Fibroblast of villous mesenchyme (primary cell): ENCODE measurements around the gene TMEM50A. TPM values are rescaled to one million over a fixed set of nuclear protein-coding genes. Genes with fewer than 3 reads are reported as not detected.
"Not testable (repeated sequence)": the region's sequence is repeated elsewhere in the genome, so short reads cannot be mapped to it uniquely, and the experiment has no call there.

Source experiments
- DNase-seq: peaks from one replicate; pipeline ENCODE4 v3.0.0-alpha.2; 2010; ENCODE audit warnings: low read depth
- H3K4me3 ChIP-seq: 2 replicates; pipeline ENCODE4 v1.5.1; 2011; ENCODE audit warnings: low read depth, mild to moderate bottlenecking, low read length
- total RNA-seq: library from RNA; depleted of rRNA; stranded (reverse); fragments of >200 nt; gene quantifications from 2 replicates; pipeline ENCODE4 v1.2.3, GENCODE V29; 2012
- TF ChIP-seq, protein P1 (sequence below): IDR thresholded peaks from 2 replicates; pipeline ENCODE4 v1.5.1; 2012; ENCODE audit warnings: low read depth, mild to moderate bottlenecking, low read length; ENCODE audit not compliant: insufficient read depth

TMEM50A gene
- 109 and 142 TPM in 2 replicates for total RNA-seq

DNA sequence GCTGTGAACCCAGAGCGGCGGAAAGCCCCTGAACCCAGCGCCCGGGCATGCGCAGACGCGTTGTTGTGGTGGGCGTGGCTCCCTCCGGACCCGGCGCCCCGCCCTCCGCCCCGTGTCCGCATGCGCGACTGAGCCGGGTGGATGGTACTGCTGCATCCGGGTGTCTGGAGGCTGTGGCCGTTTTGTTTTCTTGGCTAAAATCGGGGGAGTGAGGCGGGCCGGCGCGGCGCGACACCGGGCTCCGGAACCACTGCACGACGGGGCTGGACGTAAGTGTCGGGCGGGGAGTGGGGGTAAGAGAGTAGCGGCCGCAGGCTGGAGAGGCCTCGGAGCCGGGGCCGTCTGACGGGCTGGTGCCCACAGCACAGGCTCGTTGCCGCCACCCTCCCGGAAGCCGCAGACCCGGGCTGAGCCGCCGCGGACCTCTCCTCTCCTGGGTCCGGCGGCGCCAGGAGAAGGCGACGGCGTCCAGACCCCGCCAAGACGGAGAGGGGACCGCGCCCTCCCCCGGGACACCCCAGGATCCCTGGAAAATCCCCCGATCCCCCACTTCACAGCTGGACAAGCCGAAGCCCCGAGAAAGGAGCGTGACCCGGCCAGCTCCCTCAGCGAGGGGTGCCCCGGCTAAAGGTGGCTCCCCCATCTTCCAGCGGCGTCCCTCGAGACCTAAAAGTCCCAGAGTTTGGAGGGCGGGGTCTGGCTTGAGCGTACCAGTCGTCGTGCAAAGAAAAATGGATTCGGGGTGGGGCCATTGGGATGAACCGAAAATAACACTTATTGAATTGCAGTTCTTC, at the start of gene TMEM50A:
Gene TMEM50A, plus strand, starts transcription at position 147 of the 794 bp plus-strand sequence. CDS start 2,153 bp downstream, outside the sequence.
- peak within 1 kb of the TSS; percentile 77 for H3K4me3 ChIP-seq
- peak; percentile 86 for DNase-seq
- TF ChIP-seq, protein P1, sequence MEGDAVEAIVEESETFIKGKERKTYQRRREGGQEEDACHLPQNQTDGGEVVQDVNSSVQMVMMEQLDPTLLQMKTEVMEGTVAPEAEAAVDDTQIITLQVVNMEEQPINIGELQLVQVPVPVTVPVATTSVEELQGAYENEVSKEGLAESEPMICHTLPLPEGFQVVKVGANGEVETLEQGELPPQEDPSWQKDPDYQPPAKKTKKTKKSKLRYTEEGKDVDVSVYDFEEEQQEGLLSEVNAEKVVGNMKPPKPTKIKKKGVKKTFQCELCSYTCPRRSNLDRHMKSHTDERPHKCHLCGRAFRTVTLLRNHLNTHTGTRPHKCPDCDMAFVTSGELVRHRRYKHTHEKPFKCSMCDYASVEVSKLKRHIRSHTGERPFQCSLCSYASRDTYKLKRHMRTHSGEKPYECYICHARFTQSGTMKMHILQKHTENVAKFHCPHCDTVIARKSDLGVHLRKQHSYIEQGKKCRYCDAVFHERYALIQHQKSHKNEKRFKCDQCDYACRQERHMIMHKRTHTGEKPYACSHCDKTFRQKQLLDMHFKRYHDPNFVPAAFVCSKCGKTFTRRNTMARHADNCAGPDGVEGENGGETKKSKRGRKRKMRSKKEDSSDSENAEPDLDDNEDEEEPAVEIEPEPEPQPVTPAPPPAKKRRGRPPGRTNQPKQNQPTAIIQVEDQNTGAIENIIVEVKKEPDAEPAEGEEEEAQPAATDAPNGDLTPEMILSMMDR, result no peak

DNA sequence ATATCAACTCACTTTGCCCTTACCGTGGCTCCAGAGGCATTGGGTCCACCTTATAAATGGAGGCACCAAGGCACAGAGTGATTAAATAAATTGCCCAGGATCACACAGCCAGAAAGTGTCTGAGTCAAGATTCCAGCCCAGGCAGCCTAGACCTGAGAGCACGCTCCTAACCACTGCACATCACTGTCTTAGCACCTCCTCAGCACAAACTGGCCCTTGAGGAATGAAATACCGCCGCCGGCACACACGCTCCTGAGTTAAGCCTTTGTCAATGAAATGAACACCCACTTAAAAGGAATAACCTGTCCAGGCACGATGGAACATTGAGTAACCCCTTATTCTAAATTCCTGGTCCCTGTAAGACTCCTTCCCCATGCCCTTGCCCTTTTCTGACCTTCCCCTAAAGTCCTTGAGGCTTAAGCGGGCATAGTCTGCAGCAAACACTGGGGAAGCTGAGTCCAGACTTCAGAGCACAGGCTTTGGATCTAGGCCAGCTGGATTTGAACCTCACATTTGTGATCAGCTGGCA, 49.5 kb upstream of the TMEM50A start:
- not testable (repeated sequence) for H3K4me3 ChIP-seq, DNase-seq

DNA sequence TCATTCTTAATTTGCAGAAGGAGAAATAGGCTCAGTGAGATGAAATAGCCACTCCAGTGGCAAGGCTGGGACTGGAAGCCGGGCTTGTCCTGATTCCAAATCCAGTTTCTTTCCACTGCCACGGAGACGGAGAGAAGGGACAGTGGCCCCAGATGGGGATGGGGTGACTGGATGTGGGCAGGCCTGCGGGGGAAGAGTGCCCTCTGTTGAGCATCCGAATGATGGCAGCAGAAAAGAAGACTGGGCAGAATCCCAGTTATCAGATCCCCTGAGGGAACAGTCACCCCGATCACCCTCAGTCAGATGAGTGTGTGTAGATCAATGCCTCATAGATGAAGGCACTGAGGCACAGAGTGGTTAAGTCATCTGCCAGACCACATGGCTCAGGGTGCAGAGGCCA, 48.1 kb upstream of the TMEM50A start:
- TF ChIP-seq, protein P1, result peak; percentile 7
- not testable (repeated sequence) for DNase-seq, H3K4me3 ChIP-seq

DNA sequence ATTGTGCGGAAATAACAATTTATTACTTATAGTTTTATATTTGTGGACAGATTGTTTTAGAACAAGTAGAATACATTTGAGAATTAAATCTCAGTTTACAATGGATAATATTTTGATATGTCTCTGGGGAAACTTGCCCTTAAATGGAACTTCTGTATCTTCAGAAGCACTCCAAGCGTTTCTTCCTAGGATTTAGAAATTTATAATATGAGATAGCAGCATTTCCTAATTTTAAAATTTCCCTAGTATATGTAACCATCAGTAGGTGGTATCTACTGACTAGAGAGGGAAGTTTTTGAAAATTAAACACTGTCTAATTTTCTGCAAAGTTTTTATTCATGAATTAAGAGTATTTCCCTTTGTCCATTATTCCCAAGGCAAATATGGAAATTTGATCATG, 44.7 kb upstream of the TMEM50A start:
- not testable (repeated sequence) for H3K4me3 ChIP-seq, DNase-seq

DNA sequence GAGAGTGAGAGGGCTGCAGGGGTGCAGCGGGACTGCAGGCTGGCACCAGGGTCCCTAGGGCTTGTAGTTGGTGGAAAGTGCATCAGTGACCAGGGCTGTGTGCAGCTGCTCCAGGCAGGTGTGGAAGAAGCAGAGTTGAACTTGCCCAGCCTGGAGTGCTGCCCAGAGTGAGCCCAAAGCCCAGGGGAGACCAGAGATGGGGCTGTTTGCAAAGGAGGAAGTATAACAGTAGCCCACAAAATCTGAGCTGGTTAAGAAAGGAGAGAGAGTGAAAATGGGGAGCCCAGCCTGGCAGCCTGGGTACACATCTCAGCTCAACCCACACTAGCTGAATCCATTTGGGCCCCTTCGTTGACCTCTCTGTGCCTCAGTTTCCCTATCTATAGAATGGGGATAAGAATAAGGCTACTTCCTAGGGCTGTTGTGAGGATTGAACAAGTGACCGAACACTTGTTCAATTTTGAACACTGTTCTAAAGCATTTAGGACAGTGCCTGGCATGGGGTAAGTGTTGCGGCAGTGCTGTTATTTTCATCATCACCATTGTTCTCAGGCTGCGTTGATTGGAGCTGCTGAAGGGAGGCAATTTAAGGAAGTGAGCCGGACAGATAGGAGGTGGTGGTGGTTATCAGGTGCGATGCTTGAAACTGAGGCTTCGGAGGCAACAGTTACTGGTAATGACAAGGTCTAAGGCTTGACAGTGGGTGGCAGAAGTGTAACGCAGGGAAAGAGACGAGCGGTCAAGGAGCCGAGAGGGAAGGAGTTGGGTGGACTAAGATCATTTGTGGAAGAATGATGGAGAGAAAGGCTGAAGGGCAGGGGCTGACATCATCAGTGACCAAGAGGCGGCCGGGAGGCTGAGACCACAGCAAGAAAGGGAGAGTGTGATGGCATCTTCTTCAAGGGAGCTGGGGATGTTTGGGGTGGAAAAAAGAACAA, 43.0 kb upstream of the TMEM50A start:
- DNase-seq, result peak; percentile 6

DNA sequence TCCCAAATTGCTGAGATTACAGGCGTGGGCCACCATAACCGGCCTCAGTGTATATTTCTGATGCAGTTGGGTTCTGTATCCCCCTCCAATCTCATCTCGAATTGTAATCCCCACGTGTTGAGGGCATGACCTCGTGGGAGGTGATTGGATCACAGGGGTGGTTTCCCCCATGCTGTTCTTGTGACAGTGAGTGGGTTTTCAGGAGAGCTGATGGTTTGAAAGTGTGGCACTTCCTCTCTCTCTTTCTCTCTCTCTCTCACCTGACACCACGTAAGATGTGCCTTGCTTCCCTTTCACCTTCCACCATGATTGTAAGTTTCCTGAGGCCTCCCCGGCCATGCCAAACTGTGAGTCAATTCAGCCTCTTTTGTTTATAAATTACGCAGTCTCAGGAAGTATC, 41.6 kb upstream of the TMEM50A start:
- not testable (repeated sequence) for DNase-seq, H3K4me3 ChIP-seq

More for the DNA sequence above, 43.0 kb upstream of the TMEM50A start:
- not testable (repeated sequence) for H3K4me3 ChIP-seq

DNA sequence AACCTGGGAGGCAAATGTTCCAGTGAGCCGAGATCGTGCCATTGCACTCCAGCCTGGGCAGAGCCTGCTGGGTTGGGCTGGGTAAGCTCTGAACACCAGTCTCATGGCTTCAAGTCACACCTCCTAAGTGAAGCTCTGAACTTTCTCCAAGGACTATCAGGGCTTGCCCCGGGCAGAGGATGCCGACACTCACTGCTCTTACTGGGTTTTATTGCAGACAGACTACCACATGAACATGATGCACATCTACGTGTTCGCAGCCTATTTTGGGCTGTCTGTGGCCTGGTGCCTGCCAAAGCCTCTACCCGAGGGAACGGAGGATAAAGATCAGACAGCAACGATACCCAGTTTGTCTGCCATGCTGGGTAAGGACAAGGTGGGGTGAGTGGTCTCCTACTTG, 37.4 kb upstream of the TMEM50A start:
- not testable (repeated sequence) for DNase-seq, H3K4me3 ChIP-seq

DNA sequence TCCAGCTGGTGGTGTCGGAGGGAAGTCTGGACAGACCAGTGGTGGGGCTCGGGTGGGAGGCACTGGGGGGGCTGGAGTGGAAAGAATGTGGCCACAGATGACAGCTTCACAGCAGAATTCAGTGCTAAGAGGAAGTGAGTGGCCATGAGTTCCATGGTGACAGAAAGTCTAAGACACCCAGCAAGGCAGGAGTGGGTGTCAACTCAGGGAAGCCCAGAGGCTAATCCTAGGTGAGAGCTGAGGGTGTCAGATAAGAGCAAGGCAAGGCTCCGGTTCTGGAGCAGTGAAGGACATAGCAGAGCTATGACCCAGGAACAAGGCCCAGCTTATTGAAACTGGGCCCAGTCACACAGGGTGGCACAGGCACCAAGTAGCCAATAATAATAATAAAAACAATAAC, 35.8 kb upstream of the TMEM50A start:
- not testable (repeated sequence) for H3K4me3 ChIP-seq, DNase-seq

DNA sequence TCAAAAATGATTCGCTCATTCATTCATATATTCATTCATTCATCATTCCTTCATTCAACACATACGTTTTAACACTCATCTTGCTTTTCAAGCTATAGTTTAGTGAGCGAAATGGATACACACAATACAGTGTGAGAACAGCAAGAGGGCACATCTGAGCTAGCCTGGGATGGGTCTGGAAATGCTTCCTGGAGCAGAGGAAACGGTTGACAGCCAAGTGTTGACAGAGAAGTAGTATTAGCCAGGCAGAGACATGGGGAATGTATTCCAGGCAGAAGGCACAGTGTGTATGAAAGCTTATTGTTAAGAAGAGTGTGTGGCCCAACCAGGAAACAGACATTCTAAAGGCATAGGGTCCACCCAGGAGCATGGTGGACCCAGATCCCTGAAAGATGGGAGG, 33.2 kb upstream of the TMEM50A start:
- not testable (repeated sequence) for H3K4me3 ChIP-seq, DNase-seq

DNA sequence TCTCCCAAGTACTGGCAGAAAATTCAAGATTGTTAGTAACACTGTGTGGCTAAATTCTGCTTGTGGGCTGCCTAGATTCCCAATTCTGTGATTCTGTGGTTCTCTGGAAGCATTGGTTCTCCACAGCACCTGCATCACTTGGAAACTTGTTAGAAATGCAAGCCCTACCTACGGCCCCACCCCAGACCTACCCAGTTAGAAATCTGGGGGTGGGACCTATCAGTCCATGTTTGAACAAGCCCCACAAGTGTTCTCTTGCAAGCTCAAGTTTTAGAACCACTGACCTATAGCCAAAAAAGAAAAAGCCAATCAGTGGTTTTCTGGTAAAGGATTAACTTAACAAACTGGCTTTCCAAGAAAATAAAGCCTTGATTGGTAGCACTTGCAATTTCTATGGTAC, 30.0 kb upstream of the TMEM50A start:
- not testable (repeated sequence) for H3K4me3 ChIP-seq, DNase-seq

DNA sequence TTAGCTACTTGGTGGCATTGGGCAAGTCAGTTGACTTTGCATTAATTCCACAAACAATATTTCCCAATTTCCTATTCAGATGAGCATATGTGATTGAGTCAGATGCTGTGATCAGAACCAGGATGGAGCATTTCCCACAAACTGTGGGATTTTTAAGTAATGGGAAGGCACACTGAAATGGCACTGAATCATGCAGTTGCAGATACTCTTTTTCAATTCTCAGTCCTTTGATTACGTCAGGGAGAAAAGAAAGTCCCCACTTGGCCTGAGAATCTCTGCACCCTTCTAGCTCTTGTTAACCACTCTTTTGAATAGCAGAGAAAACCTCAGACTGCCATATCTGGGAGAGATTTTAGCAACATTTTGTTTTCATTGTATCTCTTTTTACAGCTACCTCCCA, 29.0 kb upstream of the TMEM50A start:
- H3K4me3 ChIP-seq, result not testable (repeated sequence)
- DNase-seq, result peak; percentile 51

DNA sequence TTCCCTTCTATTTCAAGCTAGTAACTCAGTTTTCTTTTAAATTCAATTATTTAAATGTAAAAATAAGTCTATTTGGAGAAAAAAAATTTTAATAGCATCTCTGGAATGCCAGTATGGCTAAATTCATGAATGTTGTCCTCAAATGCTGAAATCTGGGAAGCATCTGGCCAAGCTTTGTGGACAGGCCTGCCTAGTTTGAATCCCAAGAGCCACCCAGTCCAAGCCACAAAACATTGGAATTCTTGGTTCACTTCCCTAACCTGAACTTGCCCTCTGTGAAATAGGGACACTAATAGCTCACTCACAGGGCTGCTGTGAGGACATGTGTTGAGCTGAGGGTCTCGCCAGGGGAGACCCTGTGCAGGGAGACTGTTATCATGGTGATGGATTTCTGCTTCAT, 28.6 kb upstream of the TMEM50A start:
- not testable (repeated sequence) for H3K4me3 ChIP-seq
- peak; percentile 14 for DNase-seq

DNA sequence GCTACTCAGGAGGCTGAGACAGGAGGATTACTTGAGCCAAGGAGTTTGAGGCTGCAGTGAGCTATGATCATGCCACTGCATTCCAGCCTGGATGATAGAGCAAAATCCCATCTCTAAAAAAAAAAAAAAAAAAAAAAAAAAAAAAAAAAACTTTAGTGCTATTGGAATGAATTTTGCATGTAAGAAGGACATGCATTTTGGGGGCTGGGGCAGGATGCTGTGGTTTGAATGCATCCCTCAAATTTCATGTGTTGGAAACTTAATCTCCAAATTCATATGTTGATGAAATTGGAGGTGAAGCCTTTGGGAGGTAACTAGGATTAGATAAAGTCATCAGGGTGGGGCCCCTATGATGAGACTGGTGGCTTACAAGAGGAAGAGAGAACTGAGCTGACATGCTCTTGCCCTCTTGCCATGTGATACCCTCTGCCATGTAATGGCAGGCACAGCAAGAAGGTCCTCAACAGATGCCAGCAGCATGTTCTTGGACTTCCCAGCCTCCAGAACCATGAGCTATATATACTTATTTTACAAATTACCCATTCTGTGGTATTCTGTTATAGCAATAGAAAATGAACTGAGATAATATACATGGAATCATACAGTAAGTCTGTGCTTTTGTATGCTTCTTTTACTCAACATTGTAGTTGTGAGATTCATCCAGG, 25.2 kb upstream of the TMEM50A start:
- DNase-seq, H3K4me3 ChIP-seq: not testable (repeated sequence)

DNA sequence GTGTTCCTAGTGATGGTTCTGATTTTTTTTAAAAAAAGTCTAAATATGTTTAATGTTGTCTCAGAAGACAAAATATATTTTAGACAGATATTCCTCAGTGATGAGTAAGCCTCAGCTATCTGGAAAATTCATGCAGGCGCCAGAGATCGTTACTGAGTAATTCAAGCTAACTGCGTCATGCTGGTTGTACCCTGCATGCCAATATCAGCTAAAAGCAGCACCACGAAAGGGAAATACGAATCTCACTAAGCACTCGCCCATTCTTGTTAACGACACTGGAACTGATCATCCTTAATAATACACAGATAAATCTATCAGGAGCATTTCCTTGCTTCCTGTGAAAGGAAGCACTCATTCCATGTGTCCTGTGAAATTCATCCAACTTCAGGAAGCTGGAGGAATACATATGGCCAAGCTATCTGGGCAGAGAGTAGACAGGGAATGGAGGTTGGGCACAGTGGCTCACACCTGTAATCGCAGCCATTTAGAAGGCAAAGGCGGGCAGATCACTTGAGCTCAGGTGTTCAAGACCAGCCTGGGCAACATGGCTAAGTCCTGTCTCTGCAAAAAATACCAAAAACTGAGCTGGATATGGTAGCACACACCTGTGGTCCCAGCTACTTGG, 17.7 kb upstream of the TMEM50A start:
- not testable (repeated sequence) for H3K4me3 ChIP-seq
- peak; percentile 87 for DNase-seq

DNA sequence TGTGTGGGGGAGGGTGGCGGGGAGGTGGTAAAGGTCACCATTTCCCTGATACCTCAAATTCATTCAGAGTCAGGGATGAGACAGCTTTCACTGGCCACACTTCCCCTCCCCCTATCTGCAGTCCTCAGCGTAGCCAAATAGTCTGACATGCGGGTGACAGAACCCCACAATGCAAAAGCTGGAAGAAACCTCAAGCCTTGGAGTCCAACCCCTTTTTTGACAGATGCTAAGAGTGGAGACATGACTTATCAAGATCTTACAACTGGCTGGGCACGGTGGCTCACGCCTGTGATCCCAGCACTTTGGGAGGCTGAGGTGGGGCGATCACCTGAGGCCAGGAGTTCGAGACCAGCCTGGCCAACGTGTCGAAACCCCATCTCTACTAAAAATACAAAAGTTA, 16.0 kb upstream of the TMEM50A start:
- H3K4me3 ChIP-seq, DNase-seq: not testable (repeated sequence)
